ENCODE results near the gene COX5B.

COX5B gene

DNA sequence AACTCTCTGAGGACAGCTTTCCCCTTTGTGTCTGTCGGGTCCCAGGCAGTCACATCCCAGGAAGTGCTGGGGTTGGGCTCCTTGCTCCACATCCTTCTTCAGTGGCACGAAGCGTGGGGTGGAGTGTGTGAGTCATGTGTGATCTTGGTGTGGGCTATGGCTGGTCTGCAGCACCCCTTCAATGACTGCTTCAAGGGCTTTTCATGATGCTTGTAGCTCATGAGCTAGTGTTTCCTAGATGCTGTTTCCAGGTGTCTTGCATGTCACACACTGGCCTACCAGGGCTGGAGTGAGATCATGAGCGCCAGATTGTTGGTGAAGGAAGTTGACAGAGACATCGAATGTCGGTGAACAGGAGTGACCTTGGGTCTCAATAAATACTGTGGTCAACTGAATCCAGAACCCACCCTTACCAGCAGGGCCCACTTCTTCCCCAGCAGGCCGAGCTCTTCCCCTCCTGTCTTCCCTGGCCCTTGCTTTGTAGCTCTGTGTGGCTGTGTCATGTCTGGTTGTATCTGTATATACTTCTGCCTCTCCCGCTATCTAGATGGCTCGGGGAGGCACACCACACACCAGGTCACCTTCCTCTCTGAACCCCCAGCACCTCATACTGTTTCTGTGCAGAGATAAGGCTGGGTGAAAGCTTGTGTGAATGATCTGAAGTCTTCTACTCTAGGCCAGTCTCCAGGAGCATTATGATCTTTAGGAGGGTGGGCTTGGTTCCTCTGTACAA, 27.5 kb downstream of the COX5B start:
- H3K27ac ChIP-seq (ENCODE audit: poor library complexity, severe bottlenecking) = no peak overlapping the region
- TF ChIP-seq, protein P1, sequence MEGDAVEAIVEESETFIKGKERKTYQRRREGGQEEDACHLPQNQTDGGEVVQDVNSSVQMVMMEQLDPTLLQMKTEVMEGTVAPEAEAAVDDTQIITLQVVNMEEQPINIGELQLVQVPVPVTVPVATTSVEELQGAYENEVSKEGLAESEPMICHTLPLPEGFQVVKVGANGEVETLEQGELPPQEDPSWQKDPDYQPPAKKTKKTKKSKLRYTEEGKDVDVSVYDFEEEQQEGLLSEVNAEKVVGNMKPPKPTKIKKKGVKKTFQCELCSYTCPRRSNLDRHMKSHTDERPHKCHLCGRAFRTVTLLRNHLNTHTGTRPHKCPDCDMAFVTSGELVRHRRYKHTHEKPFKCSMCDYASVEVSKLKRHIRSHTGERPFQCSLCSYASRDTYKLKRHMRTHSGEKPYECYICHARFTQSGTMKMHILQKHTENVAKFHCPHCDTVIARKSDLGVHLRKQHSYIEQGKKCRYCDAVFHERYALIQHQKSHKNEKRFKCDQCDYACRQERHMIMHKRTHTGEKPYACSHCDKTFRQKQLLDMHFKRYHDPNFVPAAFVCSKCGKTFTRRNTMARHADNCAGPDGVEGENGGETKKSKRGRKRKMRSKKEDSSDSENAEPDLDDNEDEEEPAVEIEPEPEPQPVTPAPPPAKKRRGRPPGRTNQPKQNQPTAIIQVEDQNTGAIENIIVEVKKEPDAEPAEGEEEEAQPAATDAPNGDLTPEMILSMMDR (IDR thresholded peaks at IDR 0.05; ENCODE audit: poor library complexity, severe bottlenecking) = no peak
- DNase-seq (ENCODE audit: low spot score) = no peak

DNA sequence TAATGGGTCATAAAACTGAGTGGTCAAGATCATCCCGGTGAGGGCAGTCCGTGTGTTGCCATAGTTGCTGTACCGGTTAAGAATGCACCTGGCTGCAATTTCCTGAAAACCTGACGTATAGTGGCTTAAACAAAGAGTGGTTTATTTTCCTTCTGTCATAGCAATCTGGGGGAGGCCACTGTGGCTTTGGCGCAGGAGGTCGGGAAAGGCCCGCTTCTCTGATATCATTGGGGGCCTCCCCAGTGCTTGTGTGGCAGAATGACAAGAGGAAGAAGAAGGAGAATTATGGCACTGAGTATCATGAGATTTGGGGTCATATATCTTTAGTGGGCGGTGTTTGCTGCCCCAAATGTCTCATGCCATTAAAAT, 28.0 kb downstream of the COX5B start:
- H3K4me3 ChIP-seq (ENCODE audit: severe bottlenecking) = no peak overlapping the region
- H3K27ac ChIP-seq (ENCODE audit: poor library complexity, severe bottlenecking) = no peak overlapping the region
- H3K9me3 ChIP-seq (ENCODE audit: severe bottlenecking) = no peaks in the 10 kb centered on the region
- no peaks in the 10 kb centered on the region for H3K4me1 ChIP-seq (ENCODE audit: insufficient read depth, poor library complexity, severe bottlenecking)
- no peaks in the 10 kb centered on the region for H3K36me3 ChIP-seq (ENCODE audit: low read depth)
- H3K27me3 ChIP-seq (ENCODE audit: insufficient read depth, poor library complexity, severe bottlenecking) = no peaks in the 10 kb centered on the region
- TF ChIP-seq, protein P1 (IDR thresholded peaks at IDR 0.05; ENCODE audit: poor library complexity, severe bottlenecking) = no peak
- DNase-seq (ENCODE audit: low spot score) (no peak), ATAC-seq (ENCODE audit: low read depth) (no peak)

More for the DNA sequence above, 27.5 kb downstream of the COX5B start:
- H3K27me3 ChIP-seq (ENCODE audit: insufficient read depth, poor library complexity, severe bottlenecking) = no peaks in the 10 kb centered on the region
- H3K36me3 ChIP-seq (ENCODE audit: low read depth) = no peaks in the 10 kb centered on the region
- H3K4me3 ChIP-seq (ENCODE audit: severe bottlenecking) = no peak overlapping the region
- ATAC-seq (ENCODE audit: low read depth) = no peak
- no peaks in the 10 kb centered on the region for H3K4me1 ChIP-seq (ENCODE audit: insufficient read depth, poor library complexity, severe bottlenecking)
- no peaks in the 10 kb centered on the region for H3K9me3 ChIP-seq (ENCODE audit: severe bottlenecking)

DNA sequence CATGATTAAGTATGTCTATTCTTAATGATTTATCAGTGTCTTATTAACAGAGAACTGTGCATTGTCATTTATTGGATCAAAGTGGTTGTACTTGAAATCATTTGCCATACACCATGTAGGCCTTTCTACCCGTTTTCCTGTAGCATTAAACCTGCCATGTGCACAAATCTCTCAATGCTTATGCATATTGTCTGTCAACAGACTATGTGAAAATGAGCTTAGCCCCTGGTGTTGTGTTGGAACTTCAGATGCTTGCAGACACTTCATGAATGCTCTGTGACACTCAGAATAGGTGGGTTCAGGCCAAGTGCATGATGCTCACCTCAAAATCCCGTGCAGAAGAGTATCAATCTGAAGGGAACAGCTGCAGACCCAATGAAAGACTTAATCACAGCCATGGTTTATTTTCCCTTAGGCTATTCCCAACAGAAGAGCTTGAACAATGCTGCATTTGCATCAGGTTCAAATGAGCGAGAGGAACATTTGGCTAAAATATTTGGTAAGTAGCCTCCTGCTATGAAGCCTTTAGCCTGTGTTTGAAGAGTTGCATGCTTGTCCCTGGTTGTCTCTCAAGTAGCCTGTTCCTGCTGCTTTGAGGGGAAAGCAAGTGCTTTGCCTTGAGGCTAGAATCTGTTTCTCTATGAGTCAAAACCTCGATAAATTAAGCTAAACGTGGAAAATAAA, 29.7 kb downstream of the COX5B start:
- ATAC-seq (ENCODE audit: low read depth) (no peak), DNase-seq (ENCODE audit: low spot score) (no peak)
- TF ChIP-seq, protein P1 (IDR thresholded peaks at IDR 0.05; ENCODE audit: poor library complexity, severe bottlenecking) = no peak
- Histone ChIP-seq H3K9me3 (ENCODE audit: severe bottlenecking) (no peaks in the 10 kb centered on the region), H3K27me3 (ENCODE audit: insufficient read depth, poor library complexity, severe bottlenecking) (no peaks in the 10 kb centered on the region), H3K4me3 (ENCODE audit: severe bottlenecking) (no peak overlapping the region), H3K4me1 (ENCODE audit: insufficient read depth, poor library complexity, severe bottlenecking) (no peaks in the 10 kb centered on the region), H3K27ac (ENCODE audit: poor library complexity, severe bottlenecking) (no peak overlapping the region), H3K36me3 (ENCODE audit: low read depth) (no peaks in the 10 kb centered on the region)

GRCh38 chr2:97676620-97677019, 30.8 kb downstream of the COX5B start:
- no peaks in the 10 kb centered on the region for H3K9me3 ChIP-seq (ENCODE audit: severe bottlenecking)
- no peaks in the 10 kb centered on the region for H3K27me3 ChIP-seq (ENCODE audit: insufficient read depth, poor library complexity, severe bottlenecking)
- no peaks in the 10 kb centered on the region for H3K4me1 ChIP-seq (ENCODE audit: insufficient read depth, poor library complexity, severe bottlenecking)
- H3K4me3 ChIP-seq (ENCODE audit: severe bottlenecking) = no peak overlapping the region
- DNase-seq (ENCODE audit: low spot score) (no peak), ATAC-seq (ENCODE audit: low read depth) (no peak)
- TF ChIP-seq, protein P1 (IDR thresholded peaks at IDR 0.05; ENCODE audit: poor library complexity, severe bottlenecking) = no peak
- no peak overlapping the region for H3K27ac ChIP-seq (ENCODE audit: poor library complexity, severe bottlenecking)
- H3K36me3 ChIP-seq (ENCODE audit: low read depth) = no peaks in the 10 kb centered on the region

DNA sequence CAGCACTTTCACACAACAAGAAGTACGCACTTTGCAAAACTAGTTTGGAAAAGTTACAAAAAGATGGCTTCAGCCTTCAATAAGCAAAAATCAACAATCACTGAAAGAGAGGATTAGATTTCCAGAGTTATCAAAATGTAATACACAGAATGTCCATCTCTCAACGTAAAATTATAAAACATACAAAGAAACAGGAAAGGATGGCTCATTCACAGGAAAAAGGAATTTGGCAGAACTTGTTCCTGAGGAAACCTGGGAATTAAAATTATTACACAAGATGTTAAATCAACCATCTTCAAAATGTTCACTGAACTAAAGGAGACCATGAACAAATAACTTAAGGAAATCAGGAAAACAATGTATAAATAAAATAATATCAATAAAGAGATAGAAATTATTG, 31.6 kb downstream of the COX5B start:
- ATAC-seq (ENCODE audit: low read depth) (no peak), DNase-seq (ENCODE audit: low spot score) (no peak)
- H3K27me3 ChIP-seq (ENCODE audit: insufficient read depth, poor library complexity, severe bottlenecking) = no peaks in the 10 kb centered on the region
- no peaks in the 10 kb centered on the region for H3K9me3 ChIP-seq (ENCODE audit: severe bottlenecking)
- H3K36me3 ChIP-seq (ENCODE audit: low read depth) = no peaks in the 10 kb centered on the region
- no peak overlapping the region for H3K4me3 ChIP-seq (ENCODE audit: severe bottlenecking)
- no peak overlapping the region for H3K27ac ChIP-seq (ENCODE audit: poor library complexity, severe bottlenecking)
- TF ChIP-seq, protein P1 (IDR thresholded peaks at IDR 0.05; ENCODE audit: poor library complexity, severe bottlenecking) = no peak
- no peaks in the 10 kb centered on the region for H3K4me1 ChIP-seq (ENCODE audit: insufficient read depth, poor library complexity, severe bottlenecking)

Measured in RWPE2 (cell line).